Putamen (tissue), 1 donor: ENCODE measurements around the gene DOCK2.
"Not testable (repeated sequence)": the region's sequence is repeated elsewhere in the genome, so short reads cannot be mapped to it uniquely, and the experiment has no call there.

Experiments
- DNase-seq: peaks from one replicate; pipeline ENCODE4 v3.0.0-alpha.2; 2016; ENCODE audit warnings: low spot score

Gene DOCK2

GRCh38 chr5:169637549-169638121, 560 bp downstream of the DOCK2 start:
- no peak for DNase-seq

- no peak for DNase-seq
These were observed 4.2 kb downstream of the DOCK2 start for GRCh38 chr5:169641253-169641652.

GRCh38 chr5:169646856-169647255, 9.8 kb downstream of the DOCK2 start:
- DNase-seq = no peak

GRCh38 chr5:169647566-169647965, 10.5 kb downstream of the DOCK2 start:
- peak; percentile 8 for DNase-seq

GRCh38 chr5:169648725-169649310, 11.7 kb downstream of the DOCK2 start:
- DNase-seq = no peak

GRCh38 chr5:169649486-169649885, 12.4 kb downstream of the DOCK2 start:
- no peak for DNase-seq

- DNase-seq = no peak
These were observed 13.7 kb downstream of the DOCK2 start for GRCh38 chr5:169650701-169651331.

- no peak for DNase-seq
These were observed 14.5 kb downstream of the DOCK2 start for GRCh38 chr5:169651526-169651925.

- DNase-seq = no peak
These were observed 15.0 kb downstream of the DOCK2 start for GRCh38 chr5:169652057-169652456.

- no peak for DNase-seq
These were observed 16.0 kb downstream of the DOCK2 start for GRCh38 chr5:169653091-169653490.

GRCh38 chr5:169655353-169655752, 18.3 kb downstream of the DOCK2 start:
- DNase-seq = no peak

GRCh38 chr5:169656125-169656901, 19.2 kb downstream of the DOCK2 start:
- no peak for DNase-seq

GRCh38 chr5:169657127-169657526, 20.1 kb downstream of the DOCK2 start:
- DNase-seq = no peak

- DNase-seq = not testable (repeated sequence)
These were observed 25.4 kb downstream of the DOCK2 start for GRCh38 chr5:169662451-169662850.

GRCh38 chr5:169663537-169663936, 26.5 kb downstream of the DOCK2 start:
- DNase-seq = no peak

- no peak for DNase-seq
These were observed 29.3 kb downstream of the DOCK2 start for GRCh38 chr5:169666365-169666764.

- DNase-seq = no peak
These were observed 31.0 kb downstream of the DOCK2 start for GRCh38 chr5:169667896-169668674.

- DNase-seq = no peak
These were observed 31.7 kb downstream of the DOCK2 start for GRCh38 chr5:169668732-169669131.

GRCh38 chr5:169670769-169671525, 33.9 kb downstream of the DOCK2 start:
- DNase-seq = no peak

- DNase-seq = no peak
These were observed 45.0 kb downstream of the DOCK2 start for GRCh38 chr5:169682026-169682425.

- DNase-seq = no peak
These were observed 49.1 kb downstream of the DOCK2 start for GRCh38 chr5:169686137-169686536.
